Activated CD8-positive, alpha-beta T cell treated with anti-CD3 and anti-CD28 coated beads for 36 hours (primary cell): Measurements from ENCODE around the gene ODF4. TPM values are rescaled to one million over a fixed set of nuclear protein-coding genes. Genes with fewer than 3 reads are reported as not detected.

Source experiments
- ATAC-seq: fragments of 200-7000 bp; cut with Tn5 transposase; one replicate; pipeline ENCODE4 v1.10.0; 2021; ENCODE audit warnings: mild to moderate bottlenecking, moderate library complexity
- CTCF ChIA-PET: fragments of 350-600 bp; sonication (Branson Sonifier 250); formaldehyde crosslinking; loops from one replicate; lab custom pipeline; 2021; ENCODE audit warnings: antibody characterized with exemption; lab: Charles Lee
- POLR2A ChIA-PET: fragments of 350-600 bp; sonication (Branson Sonifier 250); formaldehyde crosslinking; loops from one replicate; lab custom pipeline; 2021; ENCODE audit warnings: antibody characterized with exemption; lab: Charles Lee
- DNase-seq: peaks from one replicate; pipeline ENCODE4 v3.0.0-alpha.2; 2020
- H3K27ac Mint-ChIP-seq: one replicate; pipeline ENCODE4 v1.8.0; 2021; ENCODE audit warnings: mild to moderate bottlenecking, mixed read lengths
- H3K27me3 Mint-ChIP-seq: one replicate; pipeline ENCODE4 v1.8.0; 2021; ENCODE audit warnings: mixed read lengths
- H3K36me3 Mint-ChIP-seq: one replicate; pipeline ENCODE4 v1.8.0; 2021; ENCODE audit warnings: low read depth, mixed read lengths
- H3K4me1 Mint-ChIP-seq: one replicate; pipeline ENCODE4 v1.8.0; 2021; ENCODE audit warnings: low read depth, mixed read lengths
- H3K4me3 Mint-ChIP-seq: one replicate; pipeline ENCODE4 v1.8.0; 2021; ENCODE audit warnings: mild to moderate bottlenecking, moderate library complexity, mixed read lengths
- H3K9me3 Mint-ChIP-seq: one replicate; pipeline ENCODE4 v1.8.0; 2021; ENCODE audit warnings: mixed read lengths
- CTCF ChIP-seq: fragments of 200-600 bp; IDR thresholded peaks from one replicate; pipeline ENCODE4 v1.8.0; 2022; ENCODE audit warnings: antibody characterized with exemption, mild to moderate bottlenecking
- intact Hi-C: fragments of 100-400 bp; cut with micrococcal nuclease; formaldehyde crosslinking; loops from one replicate; pipeline ENCODE4 v1.10.0; 2022
- total RNA-seq, 2 experiments: library from RNA; stranded (reverse); gene quantifications; one replicate each; pipeline ENCODE4 v1.2.3, GENCODE V29; 2021

ODF4 gene
- total RNA-seq, 2 experiments from 2014 or later, result not detected

GRCh38 chr17:8362651-8363332 is 23.2 kb downstream of the ODF4 start:
- H3K27ac Mint-ChIP-seq, result no peak overlapping the region
- H3K36me3 Mint-ChIP-seq, result no peaks in the 10 kb centered on the region
- no peaks in the 10 kb centered on the region for H3K9me3 Mint-ChIP-seq
- ChIA-PET CTCF (interaction anchor here (1.4 kb wide), 1 partner anchor 62 kb away, joined by 4 read pairs; no protein-coding TSS in a partner anchor), POLR2A (no interaction called here)
- no peak overlapping the region for H3K4me3 Mint-ChIP-seq
- ATAC-seq (no peak), DNase-seq (no peak)
- no peaks in the 10 kb centered on the region for H3K27me3 Mint-ChIP-seq
- TF ChIP-seq CTCF, result no peak
- intact Hi-C loops, result no loop called here
- H3K4me1 Mint-ChIP-seq, result peaks cover 5% of the 10 kb centered on the region

GRCh38 chr17:8365143-8365542 is 25.5 kb downstream of the ODF4 start:
- intact Hi-C loops, result no loop called here
- ATAC-seq (no peak), DNase-seq (no peak)
- H3K27ac Mint-ChIP-seq, result no peak overlapping the region
- no peaks in the 10 kb centered on the region for H3K4me1 Mint-ChIP-seq
- peaks cover 6% of the 10 kb centered on the region for H3K36me3 Mint-ChIP-seq
- ChIA-PET CTCF (interaction anchor here (0.9 to 1.0 kb wide), 2 partner anchors 11 to 64 kb away, joined by 3 to 4 read pairs; partner anchors contain the start of gene KRABD2), POLR2A (interaction anchor here (1.0 kb wide), 1 partner anchor 11 kb away, joined by 4 read pairs; the partner anchor contains the start of gene KRABD2)
- no peak for TF ChIP-seq CTCF
- no peaks in the 10 kb centered on the region for H3K27me3 Mint-ChIP-seq
- no peak overlapping the region for H3K4me3 Mint-ChIP-seq
- H3K9me3 Mint-ChIP-seq, result no peaks in the 10 kb centered on the region

GRCh38 chr17:8366231-8366630 is 26.6 kb downstream of the ODF4 start:
- Mint-ChIP-seq H3K27me3 (no peaks in the 10 kb centered on the region), H3K27ac (no peak overlapping the region), H3K9me3 (no peaks in the 10 kb centered on the region), H3K36me3 (peaks cover 6% of the 10 kb centered on the region), H3K4me3 (no peak overlapping the region), H3K4me1 (no peaks in the 10 kb centered on the region)
- intact Hi-C loops, result no loop called here
- POLR2A ChIA-PET, result interaction anchor here (0.6 to 1.0 kb wide), 2 partner anchors 8 to 10 kb away, joined by 3 to 4 read pairs; partner anchors contain the start of gene KRABD2
- CTCF ChIA-PET, result no interaction called here
- no peak for TF ChIP-seq CTCF
- ATAC-seq (no peak), DNase-seq (no peak)

GRCh38 chr17:8368193-8368592 is 28.6 kb downstream of the ODF4 start:
- no peak overlapping the region for H3K4me3 Mint-ChIP-seq
- no peaks in the 10 kb centered on the region for H3K27me3 Mint-ChIP-seq
- H3K4me1 Mint-ChIP-seq, result no peaks in the 10 kb centered on the region
- intact Hi-C loops, result no loop called here
- no peak for TF ChIP-seq CTCF
- H3K27ac Mint-ChIP-seq, result no peak overlapping the region
- DNase-seq (no peak), ATAC-seq (no peak)
- POLR2A ChIA-PET, result interaction anchor here (2.0 kb wide), 1 partner anchor 10 kb away, joined by 5 read pairs; no protein-coding TSS in a partner anchor
- CTCF ChIA-PET, result no interaction called here
- peaks cover 6% of the 10 kb centered on the region for H3K36me3 Mint-ChIP-seq
- no peaks in the 10 kb centered on the region for H3K9me3 Mint-ChIP-seq

GRCh38 chr17:8369944-8370343 is 30.3 kb downstream of the ODF4 start:
- Mint-ChIP-seq H3K4me1 (peaks cover 2% of the 10 kb centered on the region), H3K9me3 (no peaks in the 10 kb centered on the region), H3K36me3 (peaks cover 9% of the 10 kb centered on the region), H3K4me3 (no peak overlapping the region), H3K27ac (peak overlapping the region; percentile 12), H3K27me3 (no peaks in the 10 kb centered on the region)
- DNase-seq (no peak), ATAC-seq (no peak)
- ChIA-PET POLR2A (interaction anchor here (0.8 to 3.0 kb wide), 3 partner anchors 8 to 14 kb away, joined by 3 to 12 read pairs (median 5); no protein-coding TSS in a partner anchor), CTCF (interaction anchor here (0.8 kb wide), 1 partner anchor 69 kb away, joined by 3 read pairs; no protein-coding TSS in a partner anchor)
- intact Hi-C loops, result no loop called here
- no peak for TF ChIP-seq CTCF
